DOHH2 (cell line): Measurements from ENCODE around the gene RNU6-8.

Experiments used
- H3F3A ChIP-seq: fragments of 200-600 bp; sonication (generic), shearing (Covaris generic); 2 replicates; pipeline ENCODE4 v1.6.0; 2016; ENCODE audit warnings: antibody characterized with exemption, mild to moderate bottlenecking; ENCODE audit not compliant: control insufficient read depth, insufficient read depth
- H3K27ac ChIP-seq: fragments of 200-600 bp; sonication (generic); 2 replicates; pipeline ENCODE4 v1.5.1; 2014; ENCODE audit warnings: low read depth, mild to moderate bottlenecking, low read length, moderate library complexity
- H3K27me3 ChIP-seq: fragments of 200-600 bp; sonication (generic); 2 replicates; pipeline ENCODE4 v1.6.1; 2014; ENCODE audit warnings: mild to moderate bottlenecking, low read length, mixed read lengths; ENCODE audit not compliant: control insufficient read depth
- H3K36me3 ChIP-seq: fragments of 200-600 bp; sonication (generic); 2 replicates; pipeline ENCODE4 v1.6.1; 2014; ENCODE audit warnings: mild to moderate bottlenecking, low read length, moderate library complexity, mixed read lengths; ENCODE audit not compliant: control insufficient read depth
- H3K4me1 ChIP-seq: fragments of 200-600 bp; sonication (generic); 2 replicates; pipeline ENCODE4 v1.6.1; 2014; ENCODE audit warnings: mild to moderate bottlenecking, low read length, mixed read lengths; ENCODE audit not compliant: control insufficient read depth
- H3K4me2 ChIP-seq: fragments of 200-600 bp; sonication (generic); 2 replicates; pipeline ENCODE4 v1.6.0; 2014; ENCODE audit warnings: mild to moderate bottlenecking, low read length, moderate library complexity
- H3K4me3 ChIP-seq: fragments of 200-600 bp; sonication (generic); 2 replicates; pipeline ENCODE4 v1.5.1; 2014; ENCODE audit warnings: mild to moderate bottlenecking, low read length, mixed read lengths
- H3K79me2 ChIP-seq: fragments of 200-600 bp; sonication (generic); 2 replicates; pipeline ENCODE4 v1.6.1; 2014; ENCODE audit warnings: mild to moderate bottlenecking, low read length, mixed read lengths; ENCODE audit not compliant: control insufficient read depth
- H3K9me2 ChIP-seq: fragments of 200-600 bp; sonication (generic); replicated peaks from 2 replicates; pipeline ENCODE4 v1.6.1; 2014; ENCODE audit warnings: mild to moderate bottlenecking, low read length, mixed read lengths; ENCODE audit not compliant: control insufficient read depth
- H3K9me3 ChIP-seq: fragments of 200-600 bp; sonication (generic); 2 replicates; pipeline ENCODE4 v1.6.1; 2014; ENCODE audit warnings: antibody characterized with exemption, low read length, mixed read lengths; ENCODE audit not compliant: control insufficient read depth, insufficient read depth
- H4K20me1 ChIP-seq: fragments of 200-600 bp; sonication (generic); 2 replicates; pipeline ENCODE4 v1.6.0; 2014; ENCODE audit warnings: low read depth, mild to moderate bottlenecking, antibody characterized with exemption, low read length, moderate library complexity; ENCODE audit not compliant: control insufficient read depth, insufficient read depth
- CTCF ChIP-seq: fragments of 200-600 bp; sonication (generic); IDR thresholded peaks from one replicate; pipeline ENCODE4 v1.5.1; 2014; ENCODE audit warnings: antibody characterized with exemption, mild to moderate bottlenecking, low read depth, low read length; ENCODE audit not compliant: poor library complexity, severe bottlenecking
- EZH2phosphoT487 ChIP-seq: fragments of 200-600 bp; sonication (generic); IDR thresholded peaks from 2 replicates; pipeline ENCODE4 v1.6.1; 2017; ENCODE audit warnings: borderline replicate concordance, mild to moderate bottlenecking, antibody characterized with exemption, low read length, moderate library complexity, mixed read lengths

The RNU6-8 gene

GRCh38 chr14:32197919-32198318 is 5.2 kb downstream of the RNU6-8 start:
- no peak for TF ChIP-seq EZH2phosphoT487
- TF ChIP-seq CTCF = no peak
- Histone ChIP-seq H3K9me3 (no peaks in the 10 kb centered on the region), H3F3A (peaks cover 13% of the 10 kb centered on the region), H3K79me2 (no peaks in the 10 kb centered on the region), H3K27me3 (peaks cover 15% of the 10 kb centered on the region), H3K9me2 (no peaks in the 10 kb centered on the region), H4K20me1 (no peaks in the 10 kb centered on the region), H3K27ac (no peak overlapping the region), H3K36me3 (no peaks in the 10 kb centered on the region), H3K4me2 (no peak overlapping the region), H3K4me1 (peaks cover 21% of the 10 kb centered on the region), H3K4me3 (no peak overlapping the region)

DNA sequence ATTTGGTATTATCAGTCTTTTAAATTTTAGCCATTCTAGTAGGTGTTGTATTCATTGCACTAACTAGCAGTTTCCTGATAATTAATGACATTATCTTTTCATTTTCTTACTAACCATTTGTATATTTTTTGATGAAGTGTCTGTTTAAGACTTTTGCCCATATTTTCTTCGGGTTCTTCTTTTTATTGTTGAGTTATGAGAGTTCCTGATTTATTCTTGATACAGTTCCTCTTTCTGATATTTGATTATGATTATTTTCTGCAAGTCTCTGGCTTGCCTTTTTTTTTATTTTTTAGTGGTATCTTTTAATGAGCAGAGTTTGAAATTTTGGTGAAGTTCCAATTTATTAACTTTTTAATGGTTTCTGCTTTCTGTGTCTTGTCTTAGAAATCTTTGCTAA is 7.4 kb downstream of the RNU6-8 start:
- H3K4me2 ChIP-seq = no peak overlapping the region
- no peaks in the 10 kb centered on the region for H3K79me2 ChIP-seq
- H3K9me3 ChIP-seq = no peaks in the 10 kb centered on the region
- H3K36me3 ChIP-seq = no peaks in the 10 kb centered on the region
- peaks cover 5% of the 10 kb centered on the region; the same call in 1 of the 2 replicates for H3F3A ChIP-seq
- TF ChIP-seq CTCF (no peak), EZH2phosphoT487 (no peak)
- no peak overlapping the region for H3K4me3 ChIP-seq
- no peak overlapping the region for H3K27ac ChIP-seq
- H3K27me3 ChIP-seq = peaks cover 20% of the 10 kb centered on the region
- peaks cover 8% of the 10 kb centered on the region for H3K4me1 ChIP-seq
- H4K20me1 ChIP-seq = no peaks in the 10 kb centered on the region
- no peaks in the 10 kb centered on the region for H3K9me2 ChIP-seq

GRCh38 chr14:32193532-32193931 is 9.5 kb downstream of the RNU6-8 start:
- H4K20me1 ChIP-seq = no peaks in the 10 kb centered on the region
- no peaks in the 10 kb centered on the region for H3K79me2 ChIP-seq
- no peaks in the 10 kb centered on the region for H3K36me3 ChIP-seq
- no peak overlapping the region for H3K4me2 ChIP-seq
- no peaks in the 10 kb centered on the region for H3K9me2 ChIP-seq
- no peaks in the 10 kb centered on the region for H3F3A ChIP-seq
- no peak overlapping the region for H3K4me3 ChIP-seq
- H3K4me1 ChIP-seq = no peaks in the 10 kb centered on the region
- H3K9me3 ChIP-seq = no peaks in the 10 kb centered on the region
- no peak overlapping the region for H3K27ac ChIP-seq
- H3K27me3 ChIP-seq = peaks cover 19% of the 10 kb centered on the region
- TF ChIP-seq EZH2phosphoT487 = no peak
- TF ChIP-seq CTCF = no peak
